Measurements from ENCODE around the gene IPO4.

Gene IPO4

DNA sequence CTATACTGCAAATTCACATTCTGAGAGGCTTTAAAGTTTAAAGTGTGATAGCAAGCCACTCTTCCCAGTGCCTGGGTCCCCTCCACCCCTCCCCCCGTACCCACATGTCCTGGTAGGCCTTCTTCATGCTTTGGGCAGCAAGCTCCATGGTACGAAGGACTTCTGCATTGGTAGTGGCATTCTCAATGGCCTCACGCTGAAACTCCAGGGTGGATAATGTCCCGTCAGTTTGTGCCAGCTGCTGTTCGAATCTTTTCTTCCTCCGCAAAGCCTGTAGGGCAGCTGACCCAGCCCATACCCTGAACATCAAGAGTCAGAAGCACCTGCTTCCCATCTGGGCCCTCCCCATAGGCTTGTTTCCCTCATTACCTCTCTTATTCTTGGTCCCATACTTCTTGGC, 22.7 kb upstream of the IPO4 start:
- Histone ChIP-seq H3K9ac (no peak overlapping the region), H3K4me1 (peaks cover 7% of the 10 kb centered on the region), H2AFZ (no peak overlapping the region), H3K27ac (no peak overlapping the region), H3K4me2 (ENCODE audit: low read length) (no peak overlapping the region), H3K9me3 (ENCODE audit: control insufficient read depth, low read length) (no peaks in the 10 kb centered on the region), H3K36me3 (ENCODE audit: control insufficient read depth, insufficient read depth, low read length) (no peaks in the 10 kb centered on the region), H3K4me3 (ENCODE audit: low read depth, low read length) (no peak overlapping the region), H3K79me2 (peaks cover 14% of the 10 kb centered on the region), H3K27me3 (ENCODE audit: control insufficient read depth, insufficient read depth, low read length) (no peaks in the 10 kb centered on the region)
- TF ChIP-seq, protein P1, sequence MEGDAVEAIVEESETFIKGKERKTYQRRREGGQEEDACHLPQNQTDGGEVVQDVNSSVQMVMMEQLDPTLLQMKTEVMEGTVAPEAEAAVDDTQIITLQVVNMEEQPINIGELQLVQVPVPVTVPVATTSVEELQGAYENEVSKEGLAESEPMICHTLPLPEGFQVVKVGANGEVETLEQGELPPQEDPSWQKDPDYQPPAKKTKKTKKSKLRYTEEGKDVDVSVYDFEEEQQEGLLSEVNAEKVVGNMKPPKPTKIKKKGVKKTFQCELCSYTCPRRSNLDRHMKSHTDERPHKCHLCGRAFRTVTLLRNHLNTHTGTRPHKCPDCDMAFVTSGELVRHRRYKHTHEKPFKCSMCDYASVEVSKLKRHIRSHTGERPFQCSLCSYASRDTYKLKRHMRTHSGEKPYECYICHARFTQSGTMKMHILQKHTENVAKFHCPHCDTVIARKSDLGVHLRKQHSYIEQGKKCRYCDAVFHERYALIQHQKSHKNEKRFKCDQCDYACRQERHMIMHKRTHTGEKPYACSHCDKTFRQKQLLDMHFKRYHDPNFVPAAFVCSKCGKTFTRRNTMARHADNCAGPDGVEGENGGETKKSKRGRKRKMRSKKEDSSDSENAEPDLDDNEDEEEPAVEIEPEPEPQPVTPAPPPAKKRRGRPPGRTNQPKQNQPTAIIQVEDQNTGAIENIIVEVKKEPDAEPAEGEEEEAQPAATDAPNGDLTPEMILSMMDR (IDR thresholded peaks at IDR 0.05) = no peak

DNA sequence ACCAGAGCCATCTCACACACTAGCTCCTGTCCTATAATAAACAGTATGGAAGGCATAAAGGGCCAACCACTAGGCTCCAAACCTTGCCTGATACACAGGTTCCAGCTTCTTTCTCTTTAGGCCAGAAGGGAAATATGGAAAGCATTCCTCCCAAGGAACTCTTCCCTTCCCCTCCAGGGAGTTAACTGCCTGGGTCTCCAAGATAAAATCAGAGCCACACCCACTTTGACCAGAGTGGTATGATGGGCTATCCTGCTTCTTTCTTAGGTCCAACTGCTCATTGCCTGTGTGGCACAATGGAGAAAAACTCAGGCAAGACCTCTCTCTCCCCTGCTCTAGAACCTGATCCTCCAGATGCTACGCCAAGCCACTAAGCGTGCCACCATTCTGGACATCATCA, 19.0 kb upstream of the IPO4 start:
- H3K4me1 ChIP-seq = no peaks in the 10 kb centered on the region
- no peaks in the 10 kb centered on the region for H3K27me3 ChIP-seq (ENCODE audit: control insufficient read depth, insufficient read depth, low read length)
- H2AFZ ChIP-seq = no peak overlapping the region
- peaks cover 24% of the 10 kb centered on the region for H3K79me2 ChIP-seq
- TF ChIP-seq, protein P1 (IDR thresholded peaks at IDR 0.05) = no peak
- H3K9ac ChIP-seq = no peak overlapping the region
- H3K4me2 ChIP-seq (ENCODE audit: low read length) = no peak overlapping the region
- no peaks in the 10 kb centered on the region for H3K36me3 ChIP-seq (ENCODE audit: control insufficient read depth, insufficient read depth, low read length)
- H3K4me3 ChIP-seq (ENCODE audit: low read depth, low read length) = no peak overlapping the region
- no peaks in the 10 kb centered on the region for H3K9me3 ChIP-seq (ENCODE audit: control insufficient read depth, low read length)
- H3K27ac ChIP-seq = no peak overlapping the region

DNA sequence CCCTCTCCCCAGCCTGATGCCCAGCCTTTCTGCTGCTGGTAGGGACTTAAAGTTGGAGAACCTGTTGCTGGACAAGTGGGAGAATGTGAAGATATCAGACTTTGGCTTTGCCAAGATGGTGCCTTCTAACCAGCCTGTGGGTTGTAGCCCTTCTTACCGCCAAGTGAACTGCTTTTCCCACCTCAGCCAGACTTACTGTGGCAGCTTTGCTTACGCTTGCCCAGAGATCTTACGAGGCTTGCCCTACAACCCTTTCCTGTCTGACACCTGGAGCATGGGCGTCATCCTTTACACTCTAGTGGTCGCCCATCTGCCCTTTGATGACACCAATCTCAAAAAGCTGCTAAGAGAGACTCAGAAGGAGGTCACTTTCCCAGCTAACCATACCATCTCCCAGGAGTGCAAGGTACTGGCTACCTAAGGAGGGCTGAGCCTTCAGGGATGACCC, 18.5 kb upstream of the IPO4 start:
- Histone ChIP-seq H3K79me2 (peaks cover 25% of the 10 kb centered on the region), H3K36me3 (ENCODE audit: control insufficient read depth, insufficient read depth, low read length) (no peaks in the 10 kb centered on the region), H3K27ac (no peak overlapping the region)

DNA sequence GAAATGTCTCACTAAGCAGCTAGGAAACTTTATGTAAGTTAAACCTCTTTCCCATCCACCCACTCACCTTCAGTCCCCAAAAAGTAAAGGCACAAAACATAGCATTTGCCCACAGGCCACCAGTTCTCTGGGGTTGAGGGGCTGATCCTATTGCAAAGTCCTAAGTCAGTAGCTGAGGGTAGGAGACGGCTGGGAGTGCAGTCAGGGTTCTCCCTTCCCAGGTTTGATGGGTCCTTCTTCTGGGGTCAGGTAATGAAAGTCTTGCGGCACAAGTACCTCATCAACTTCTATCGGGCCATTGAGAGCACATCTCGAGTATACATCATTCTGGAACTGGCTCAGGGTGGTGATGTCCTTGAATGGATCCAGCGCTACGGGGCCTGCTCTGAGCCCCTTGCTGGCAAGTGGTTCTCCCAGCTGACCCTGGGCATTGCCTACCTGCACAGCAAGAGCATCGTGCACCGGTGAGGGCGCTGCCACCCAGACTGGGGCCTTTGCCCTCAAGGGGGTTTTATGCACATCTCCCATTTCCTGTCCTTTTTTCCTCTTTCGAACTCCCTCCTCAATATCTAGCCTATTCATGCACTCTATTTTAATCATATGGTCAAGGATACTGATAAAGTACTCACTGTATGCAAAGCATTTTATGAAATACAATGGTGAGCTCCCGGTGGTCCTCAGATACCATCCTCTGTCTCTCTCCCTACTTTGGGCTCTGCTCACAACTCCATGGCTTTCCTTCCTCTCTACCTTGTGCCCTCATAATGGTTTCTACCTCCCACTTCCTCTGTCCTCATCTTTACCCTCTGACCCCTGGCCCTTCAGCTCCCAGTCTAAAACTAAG, 17.9 kb upstream of the IPO4 start:
- Histone ChIP-seq H3K79me2 (peaks cover 22% of the 10 kb centered on the region), H3K36me3 (ENCODE audit: control insufficient read depth, insufficient read depth, low read length) (no peaks in the 10 kb centered on the region), H3K27ac (no peak overlapping the region), H3K4me1 (no peaks in the 10 kb centered on the region), H2AFZ (no peak overlapping the region), H3K27me3 (ENCODE audit: control insufficient read depth, insufficient read depth, low read length) (no peaks in the 10 kb centered on the region), H3K4me3 (ENCODE audit: low read depth, low read length) (no peak overlapping the region), H3K9me3 (ENCODE audit: control insufficient read depth, low read length) (no peaks in the 10 kb centered on the region), H3K4me2 (ENCODE audit: low read length) (no peak overlapping the region), H3K9ac (no peak overlapping the region)
- TF ChIP-seq, protein P1 (IDR thresholded peaks at IDR 0.05) = no peak

More for the DNA sequence above, 18.5 kb upstream of the IPO4 start:
- TF ChIP-seq, protein P1 (IDR thresholded peaks at IDR 0.05) = no peak
- Histone ChIP-seq H3K4me3 (ENCODE audit: low read depth, low read length) (no peak overlapping the region), H3K4me1 (no peaks in the 10 kb centered on the region), H3K9me3 (ENCODE audit: control insufficient read depth, low read length) (no peaks in the 10 kb centered on the region), H2AFZ (no peak overlapping the region), H3K27me3 (ENCODE audit: control insufficient read depth, insufficient read depth, low read length) (no peaks in the 10 kb centered on the region), H3K9ac (no peak overlapping the region), H3K4me2 (ENCODE audit: low read length) (no peak overlapping the region)

Measured in parathyroid adenoma (tissue), 2 donors.